NCI-H345 (cell line): ENCODE measurements around the gene ETFRF1.

ENCODE experiments used
- DNase-seq: peaks from one replicate; lab custom pipeline; 2025; lab: John Stamatoyannopoulos, UW

The ETFRF1 gene, protein sequence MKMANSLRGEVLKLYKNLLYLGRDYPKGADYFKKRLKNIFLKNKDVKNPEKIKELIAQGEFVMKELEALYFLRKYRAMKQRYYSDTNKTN

DNA sequence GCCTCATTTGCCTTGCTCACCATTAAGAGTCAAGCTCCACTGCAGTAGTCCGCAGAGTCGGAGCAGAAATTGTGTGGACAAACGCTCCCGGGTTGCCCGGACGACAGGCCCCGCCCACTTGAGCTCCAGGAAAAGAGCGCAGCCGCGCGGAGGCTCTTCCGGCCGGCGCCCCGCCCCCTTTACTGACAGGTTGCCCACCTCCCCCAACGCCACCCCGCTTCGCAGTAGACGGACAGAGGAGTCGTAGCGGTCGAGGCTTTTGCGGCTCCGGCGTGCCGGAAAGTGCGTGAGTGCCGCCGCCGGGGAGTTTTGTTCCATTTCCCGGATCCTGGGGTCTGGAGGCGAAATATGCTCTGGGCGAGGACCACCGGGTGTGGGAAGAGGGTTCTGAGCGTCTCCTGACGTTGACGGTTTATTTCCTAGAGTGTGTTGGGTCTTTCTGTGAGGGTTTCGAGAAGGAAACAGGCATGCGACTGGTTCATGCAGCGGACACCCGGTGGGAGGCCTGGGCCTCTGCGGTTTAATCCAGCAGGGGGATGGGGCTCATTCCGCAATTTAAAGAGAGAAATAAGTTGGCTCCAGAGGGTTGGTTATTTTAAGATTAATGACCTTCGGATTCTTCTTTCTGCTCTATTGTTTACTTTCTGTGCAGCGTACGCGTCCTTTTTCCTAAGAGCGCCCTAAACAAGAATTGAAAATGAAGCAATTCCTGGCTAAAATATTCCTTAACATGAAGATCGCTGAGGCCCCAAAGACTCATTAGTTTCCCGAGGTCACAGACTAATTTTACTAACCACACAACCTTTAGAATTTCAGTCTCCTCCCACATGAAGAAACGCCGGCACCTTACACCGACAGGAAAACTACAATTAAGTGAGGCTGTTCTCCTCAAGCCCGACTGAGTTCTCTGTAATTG lies at the start of gene ETFRF1, which contains the start of gene DNAI7:
Gene ETFRF1 (plus strand): TSS at position 182 of the 916 bp plus-strand sequence. CDS start 8,720 bp downstream, outside the sequence.
Gene DNAI7 (minus strand): TSS at position 105 of the 916 bp plus-strand sequence. CDS start 82 bp downstream, at position 23.
- DNase-seq: peak; percentile 97

DNA sequence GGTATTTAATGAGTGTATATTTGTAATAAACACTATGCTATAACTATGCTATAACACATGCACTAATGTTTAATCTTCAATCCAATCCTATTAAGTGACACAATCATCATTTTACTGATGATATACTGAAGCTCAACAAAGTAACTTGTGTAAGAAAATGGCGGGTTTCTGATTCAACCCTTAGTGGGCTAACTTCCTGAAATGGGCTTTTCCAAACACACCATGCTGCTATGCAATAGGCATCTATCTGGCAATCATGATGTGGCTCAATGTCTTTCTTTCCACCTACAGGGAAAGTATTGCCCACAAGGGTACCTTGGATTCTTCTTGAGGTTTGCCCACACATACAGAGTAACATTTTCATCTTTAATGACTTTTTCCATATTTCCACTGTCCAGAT lies 48.4 kb upstream of the ETFRF1 start:
- DNase-seq: no peak

DNA sequence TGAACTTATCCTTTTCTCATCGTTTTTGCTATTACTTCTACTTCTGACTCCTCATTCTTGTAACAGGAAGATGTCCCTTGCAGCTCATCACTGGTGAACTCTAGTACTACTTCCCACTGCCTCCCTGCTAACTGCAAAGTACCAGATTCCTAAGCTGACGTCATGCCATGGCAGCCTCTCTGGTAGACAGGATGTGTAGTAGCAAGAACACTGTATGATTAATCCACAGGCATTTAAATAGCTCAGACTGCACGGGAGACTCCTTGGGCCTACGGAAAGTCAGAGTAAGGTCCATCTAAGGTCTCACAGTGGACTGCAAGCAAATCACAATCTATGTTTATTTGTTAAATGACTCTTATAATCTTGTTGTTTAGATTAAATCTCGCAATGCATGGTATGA lies 43.6 kb upstream of the ETFRF1 start:
- no peak for DNase-seq

DNA sequence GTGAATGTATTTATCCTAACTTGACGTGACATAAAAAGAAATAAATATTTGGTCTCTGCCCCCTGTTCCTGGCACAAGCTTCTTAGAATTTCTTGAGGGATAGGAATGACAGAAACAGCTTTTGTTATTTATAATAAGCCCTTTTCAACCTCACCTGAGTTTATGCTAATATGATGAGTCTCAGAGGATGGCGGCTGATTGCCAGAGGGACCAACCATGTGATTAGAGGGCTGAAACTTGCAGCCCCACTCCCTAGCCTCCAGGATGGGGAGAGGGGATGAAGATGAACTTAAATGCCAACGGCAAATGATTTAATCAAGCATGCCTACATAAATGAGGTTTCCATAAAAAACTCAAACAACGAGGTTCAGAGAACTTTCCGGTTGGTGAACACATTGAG lies 43.0 kb upstream of the ETFRF1 start:
- no peak for DNase-seq

DNA sequence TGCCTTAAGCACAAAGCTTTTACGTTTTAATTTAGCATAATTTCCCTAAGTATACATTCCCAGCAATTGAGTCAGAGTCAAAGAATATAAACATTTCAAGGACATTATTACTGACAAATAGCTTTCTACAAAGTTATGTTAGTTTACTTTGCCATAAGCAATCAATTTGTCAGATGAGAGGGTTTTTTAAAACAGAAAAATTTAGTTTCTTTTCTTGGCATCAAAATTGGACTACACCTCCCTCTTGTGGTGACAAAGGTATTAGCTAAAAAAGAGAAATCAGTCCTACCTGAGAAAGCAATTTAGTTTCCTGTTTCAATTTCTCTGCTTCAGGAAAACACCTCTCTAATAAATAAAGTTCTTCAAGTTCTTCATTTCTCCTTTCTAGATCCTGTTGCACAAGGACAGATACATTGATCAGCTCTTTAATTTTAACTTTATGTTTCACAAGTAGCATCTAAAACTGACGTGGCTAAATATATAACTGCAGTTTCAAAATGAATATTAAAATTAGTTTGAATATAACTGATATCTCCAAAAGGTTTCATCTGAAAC lies 39.9 kb upstream of the ETFRF1 start:
- DNase-seq: peak; percentile 21

DNA sequence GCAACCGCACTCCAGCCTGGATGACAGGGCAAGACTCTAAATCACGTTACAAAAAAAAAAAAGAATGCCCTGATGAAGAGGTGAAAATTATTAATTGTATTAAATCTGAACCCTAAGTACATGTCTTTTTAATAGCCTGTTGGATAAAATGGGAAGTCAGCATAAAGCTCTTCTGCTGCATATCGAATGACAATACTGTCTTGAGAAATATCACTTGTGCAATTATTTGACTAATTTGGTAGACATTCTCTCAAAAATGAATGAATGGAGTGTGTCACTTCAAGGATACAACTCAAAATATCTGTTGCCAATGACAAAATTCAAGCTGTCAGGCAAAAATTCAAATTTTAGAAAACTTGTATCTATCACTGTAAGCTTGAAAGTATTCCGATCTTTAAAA lies 39.0 kb upstream of the ETFRF1 start:
- DNase-seq: no peak

DNA sequence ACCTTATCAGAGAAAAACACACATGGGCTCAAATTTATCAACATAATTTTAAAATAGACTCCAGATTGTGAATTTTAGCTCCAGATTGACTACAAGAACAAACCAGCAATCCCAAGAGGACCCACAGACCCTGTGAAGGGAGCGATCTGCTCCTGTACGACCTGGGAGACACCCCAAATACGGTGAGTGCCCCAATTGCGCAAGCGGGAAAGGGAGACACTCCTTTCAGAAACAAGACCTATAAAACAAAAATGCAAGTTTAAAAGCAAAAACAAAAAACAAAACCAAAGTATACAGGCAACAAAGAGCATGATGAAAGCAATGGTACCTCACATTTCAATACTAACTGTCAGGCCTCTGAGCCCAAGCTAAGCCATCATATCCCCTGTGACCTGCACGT lies 32.2 kb upstream of the ETFRF1 start:
- no peak for DNase-seq

DNA sequence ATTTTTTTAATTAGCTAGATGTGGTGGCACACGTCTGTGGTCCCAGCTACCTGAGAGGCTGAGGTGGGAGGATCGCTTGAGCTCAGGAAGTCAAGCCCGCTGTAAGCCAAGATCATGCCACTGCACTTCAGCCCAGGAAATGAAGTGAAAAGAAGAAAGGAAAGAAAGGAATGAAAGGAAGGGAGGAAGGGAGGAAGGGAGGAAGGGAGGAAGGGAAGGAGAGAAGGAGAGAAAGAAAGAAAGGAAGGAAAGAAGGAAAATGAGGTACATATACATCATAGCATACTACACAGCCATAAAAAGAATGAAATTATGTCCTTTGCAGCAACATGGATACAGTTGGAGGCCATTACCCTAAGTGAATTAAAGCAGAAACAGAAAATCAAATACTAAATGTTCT lies 12.3 kb upstream of the ETFRF1 start:
- no peak for DNase-seq

DNA sequence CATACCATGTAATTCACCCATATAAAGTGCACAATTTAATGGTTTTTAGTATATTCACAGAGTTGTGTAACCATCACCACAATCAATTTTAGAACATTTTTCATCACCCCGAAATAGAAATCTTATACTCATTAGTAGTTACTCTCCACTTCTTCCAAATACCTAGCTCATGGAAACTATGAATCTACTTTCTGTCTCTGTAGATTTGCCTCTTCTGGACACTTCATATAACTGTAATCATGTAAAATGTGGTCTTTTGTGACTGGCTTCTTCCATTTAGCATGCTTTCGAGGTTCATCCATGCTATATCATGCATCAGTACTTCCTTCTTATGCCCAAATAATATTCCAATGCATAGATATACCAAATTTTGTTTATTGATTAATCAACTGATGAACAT lies 10.9 kb upstream of the ETFRF1 start:
- DNase-seq: no peak

DNA sequence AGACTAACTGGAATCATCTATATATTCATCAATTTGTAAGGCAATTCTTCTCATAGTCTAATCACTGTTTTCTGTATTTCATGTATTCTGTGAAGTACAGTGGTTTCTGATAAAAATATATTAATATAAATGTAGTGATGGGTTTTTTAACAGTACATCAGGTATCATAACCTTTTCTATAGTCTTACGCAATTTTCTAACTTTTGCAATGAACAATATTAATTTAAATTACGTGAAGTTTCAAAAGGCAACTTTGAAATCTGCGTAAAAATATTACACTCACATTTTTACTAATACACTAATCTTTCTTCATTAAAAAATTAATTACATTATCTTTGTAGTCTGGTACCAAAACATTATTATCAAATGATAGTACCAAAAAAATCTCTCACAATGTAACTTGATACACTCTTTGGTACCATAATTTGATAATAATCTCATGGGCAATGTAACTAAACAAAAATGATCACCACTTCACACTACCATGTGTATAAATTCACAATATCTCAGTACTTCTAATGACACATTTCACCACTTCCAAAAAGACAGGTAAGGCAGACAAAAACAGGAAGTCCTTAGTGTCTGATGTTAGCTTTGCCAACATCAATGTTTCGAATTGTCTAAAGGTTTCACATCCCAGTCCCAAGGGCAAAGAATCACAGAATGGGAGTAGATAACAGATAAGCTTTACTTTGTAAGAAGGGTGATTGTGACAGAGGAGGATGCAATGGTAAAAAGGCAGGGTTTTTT lies 8.8 kb upstream of the ETFRF1 start:
- DNase-seq: no peak

DNA sequence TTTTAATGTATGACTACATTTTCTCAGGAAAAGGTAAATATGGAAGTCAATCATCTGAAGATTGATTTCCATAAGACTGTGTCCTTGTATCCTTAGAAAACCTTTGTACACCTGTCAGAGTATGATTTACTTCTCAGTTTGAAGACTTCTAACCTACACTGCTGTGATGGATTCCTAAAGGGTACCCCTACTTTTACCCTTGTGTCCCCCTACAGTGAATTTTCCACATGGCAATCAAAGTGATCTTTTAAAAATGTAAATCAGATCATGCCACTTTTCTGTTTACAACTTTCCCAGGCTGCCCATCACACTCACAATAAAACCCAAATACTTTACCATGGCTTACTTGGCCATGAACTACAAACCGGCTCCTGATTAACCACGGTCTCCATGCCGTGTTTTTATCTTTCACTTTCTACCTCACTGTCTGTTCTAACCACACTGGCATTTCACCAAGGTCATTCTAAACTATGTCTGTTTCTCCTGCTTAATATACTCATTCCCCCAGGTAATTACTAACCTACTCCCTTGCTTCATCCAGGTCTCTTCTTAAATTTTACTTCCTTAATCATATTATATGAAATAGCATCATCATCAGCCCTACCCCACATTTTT lies 8.1 kb upstream of the ETFRF1 start:
- DNase-seq: no peak

DNA sequence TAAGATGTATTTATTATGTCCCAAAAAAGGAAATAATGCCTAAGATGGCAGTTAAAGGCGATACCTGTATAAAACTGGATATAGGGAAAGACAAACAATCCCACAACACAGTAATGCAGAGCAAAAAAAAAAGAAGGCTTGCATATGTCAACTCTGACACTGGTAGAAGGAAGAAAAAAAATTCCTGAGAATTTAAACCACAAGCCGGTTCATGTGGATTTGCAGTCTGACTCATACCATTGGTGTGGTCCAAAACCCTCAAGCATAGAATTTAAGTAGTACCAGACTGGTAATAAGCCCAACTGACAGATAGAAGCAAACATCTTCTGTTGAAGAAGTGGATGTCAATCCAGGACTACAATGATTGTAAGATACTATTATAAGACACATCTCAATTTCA lies 7.3 kb upstream of the ETFRF1 start:
- DNase-seq: no peak

DNA sequence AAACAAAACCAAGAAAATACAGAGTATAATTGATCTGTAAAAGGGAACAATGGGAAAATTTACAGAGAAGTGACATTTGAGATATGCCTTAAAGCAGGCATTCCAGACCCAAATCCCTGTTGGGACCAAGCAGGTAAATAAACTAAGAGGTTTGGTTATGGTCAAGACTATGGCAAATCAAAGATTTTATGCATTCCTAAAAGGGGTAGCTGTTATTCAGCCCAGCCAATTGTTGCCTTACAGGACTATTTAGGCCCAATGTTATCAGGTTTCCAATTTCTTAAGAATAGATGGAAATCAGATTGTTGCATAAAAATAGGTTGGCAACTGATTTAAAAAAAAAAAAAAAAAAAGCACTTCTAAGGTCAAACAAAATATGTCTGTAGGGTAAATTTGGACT lies 5.4 kb upstream of the ETFRF1 start:
- no peak for DNase-seq

DNA sequence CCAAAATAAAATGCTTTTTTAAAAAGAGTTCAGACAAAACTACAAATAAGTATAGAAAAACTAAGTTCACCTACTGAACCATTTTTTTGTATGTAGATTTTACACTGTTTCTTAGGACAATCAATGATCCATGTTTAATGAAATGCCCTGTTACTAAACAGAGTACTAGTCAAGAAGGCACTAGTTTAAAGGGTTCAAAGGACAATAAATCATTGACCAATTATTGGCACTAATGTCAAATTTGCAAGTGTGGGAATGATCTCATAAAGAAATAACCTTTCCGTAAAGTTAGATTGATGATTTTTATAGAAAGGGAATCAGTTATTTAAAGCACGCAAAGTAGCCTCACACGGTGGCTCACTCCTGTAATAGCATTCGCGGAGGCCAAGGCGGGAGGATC lies 4.2 kb upstream of the ETFRF1 start:
- no peak for DNase-seq

DNA sequence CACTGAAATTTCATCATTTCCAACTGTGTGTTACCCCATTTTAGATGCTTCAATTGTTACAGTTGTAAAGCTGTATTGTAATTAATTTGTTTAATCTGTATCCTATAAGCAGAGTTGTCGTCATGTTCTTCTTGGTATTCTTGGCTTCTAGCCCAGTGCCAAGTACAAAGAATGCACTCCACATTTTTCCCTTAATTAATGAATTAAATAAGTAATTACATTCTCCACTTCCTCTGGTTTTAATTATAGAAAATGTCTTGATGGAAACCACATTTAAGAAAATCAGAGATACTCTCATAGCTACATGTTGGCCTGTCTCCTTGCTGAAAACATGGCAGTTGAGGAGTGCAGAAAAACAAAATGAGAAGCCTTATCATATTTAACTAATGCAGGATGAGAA lies 823 bp upstream of the ETFRF1 start:
- no peak for DNase-seq

DNA sequence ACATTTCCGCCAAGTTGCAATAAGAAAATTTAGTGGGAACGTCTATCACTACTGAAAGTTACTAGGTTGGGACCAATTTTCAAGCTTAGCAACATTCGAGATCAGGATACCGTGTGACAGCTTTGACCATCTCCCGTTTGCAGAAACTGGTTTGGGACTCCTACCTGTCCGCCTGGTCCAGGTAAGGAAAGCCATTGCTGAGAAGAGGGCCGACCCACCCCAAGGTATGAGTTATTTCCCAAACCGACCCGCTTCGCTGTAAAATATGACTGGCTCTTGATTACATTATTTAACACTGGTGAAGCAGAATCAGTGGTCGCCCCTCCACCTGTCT lies 348 bp upstream of the ETFRF1 start:
- DNase-seq: no peak

DNA sequence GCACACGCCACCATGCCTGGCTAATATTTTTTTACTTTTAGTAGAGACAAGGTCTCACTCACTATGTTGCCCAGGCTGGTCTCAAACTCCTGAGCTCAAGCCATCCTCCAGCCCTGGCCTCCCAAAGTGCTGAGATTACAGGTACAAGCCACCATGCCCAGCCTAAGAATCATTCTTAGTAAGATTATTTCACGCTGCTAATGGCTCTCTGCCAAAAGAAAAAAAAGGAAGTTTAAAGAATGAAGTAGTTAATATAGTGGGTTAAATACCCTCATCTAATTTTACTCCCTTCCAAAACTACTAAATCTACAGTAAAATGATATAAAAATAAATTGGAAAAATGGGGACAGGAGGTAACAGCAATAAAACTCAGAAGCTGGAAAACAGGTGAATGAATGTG lies 2.6 kb downstream of the ETFRF1 start:
- DNase-seq: no peak

DNA sequence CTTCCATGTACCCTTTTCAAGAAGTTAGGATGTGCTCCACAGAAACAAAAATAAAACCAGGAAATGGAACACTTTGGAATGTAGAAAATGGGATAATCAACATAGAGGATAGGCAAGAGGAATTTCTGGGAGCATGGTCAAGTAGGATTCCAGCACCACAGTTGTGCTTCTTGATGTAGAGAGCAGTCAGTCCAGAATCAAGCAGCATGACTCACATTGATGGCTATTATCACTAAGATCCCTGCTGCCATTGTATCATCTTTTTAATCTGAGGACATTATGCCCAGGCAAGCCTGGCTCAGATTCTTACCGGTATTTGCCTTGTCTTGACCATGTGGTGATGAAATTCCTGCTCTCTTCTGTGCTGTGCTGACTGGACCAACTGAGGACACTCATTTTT lies 5.7 kb downstream of the ETFRF1 start:
- no peak for DNase-seq

DNA sequence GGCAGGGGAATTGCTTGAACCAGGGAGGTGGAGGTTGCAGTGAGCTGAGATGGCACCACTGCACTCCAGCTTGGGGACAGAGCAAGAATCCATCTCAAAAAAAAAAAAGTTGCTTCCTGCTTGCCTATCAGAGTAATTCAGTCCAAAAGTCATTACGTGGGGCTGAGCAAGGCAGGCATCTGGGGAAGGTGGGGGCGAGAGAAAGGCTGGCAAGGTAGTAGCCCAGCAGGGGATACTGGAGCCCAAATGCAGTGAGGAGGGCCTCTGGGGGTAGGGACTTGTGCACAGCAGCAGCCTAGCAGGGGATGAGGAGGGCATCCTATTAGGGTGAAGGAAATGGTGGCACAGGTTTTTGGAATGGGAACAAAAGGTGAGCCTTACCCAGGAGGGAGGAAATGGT lies 7.1 kb downstream of the ETFRF1 start:
- no peak for DNase-seq

DNA sequence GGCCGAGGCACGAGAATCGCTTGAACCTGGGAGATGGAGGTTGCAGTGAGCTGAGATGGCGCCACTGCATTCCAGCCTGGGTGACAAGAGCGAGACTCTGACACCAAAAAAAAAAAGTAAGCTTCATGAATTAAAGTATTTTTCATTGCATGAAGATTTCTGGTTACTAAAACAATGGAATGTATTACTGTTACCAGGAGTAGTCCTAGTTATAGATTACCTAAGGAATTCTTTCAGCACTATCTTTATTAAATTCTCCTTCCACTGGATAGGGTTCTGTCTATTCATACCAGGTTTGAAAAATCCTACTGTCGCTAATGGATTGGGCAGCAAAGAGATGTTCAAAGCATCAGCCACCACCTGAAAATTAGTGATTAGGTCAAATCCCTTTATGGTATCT lies 12.4 kb downstream of the ETFRF1 start:
- DNase-seq: no peak

DNA sequence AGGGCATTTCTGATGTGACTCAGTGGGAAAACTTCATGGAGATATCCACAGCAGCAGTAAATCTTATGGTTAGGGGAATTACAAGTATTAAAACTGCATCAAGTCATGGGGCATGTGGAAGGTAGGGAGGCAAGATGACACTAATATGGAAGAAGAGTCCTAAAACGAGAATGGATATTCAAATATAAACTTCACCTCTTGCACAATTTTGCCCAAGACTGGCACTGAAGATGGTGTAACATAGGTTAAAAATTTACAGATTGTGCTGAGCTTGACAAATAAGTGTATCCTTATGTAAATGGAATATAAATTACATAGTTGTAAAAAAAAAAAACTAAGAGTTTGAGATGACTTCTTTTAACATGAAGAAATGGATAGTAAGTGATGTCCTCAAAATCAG lies 12.8 kb downstream of the ETFRF1 start:
- DNase-seq: no peak

DNA sequence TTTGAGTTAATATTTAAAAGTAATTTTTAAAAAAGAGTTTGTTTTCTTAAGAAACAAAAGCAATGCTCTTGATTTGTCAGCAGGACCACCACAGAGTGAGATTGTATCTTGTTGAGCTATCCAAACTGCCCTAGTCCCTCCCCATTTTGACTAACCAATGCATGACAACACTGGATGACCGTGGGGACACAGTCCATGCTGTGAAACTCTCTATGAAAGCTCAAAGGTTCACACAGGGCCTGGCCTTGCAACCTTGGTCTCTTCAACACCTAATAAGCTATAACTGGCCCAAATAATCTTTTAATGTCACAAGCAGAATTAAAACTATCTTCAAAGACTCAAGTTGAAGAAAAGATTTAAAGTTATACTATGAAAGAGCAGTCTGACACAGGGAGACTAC lies 13.5 kb downstream of the ETFRF1 start:
- no peak for DNase-seq
